ENCODE measurements around the gene KRT40.

Gene KRT40

GRCh38 chr17:40984226-40984625 lies at the start of gene KRT40:
Gene KRT40, minus strand, starts transcription at chr17:40984326. Its CDS starts 53 bp downstream, at chr17:40984273.
- no peak for DNase-seq (ENCODE audit: low read depth)
- no peak for TF ChIP-seq CTCF (conservative IDR thresholded peaks at IDR 0.05; ENCODE audit: low read depth, low read length)
- no peak within 1 kb of the TSS for H3K4me3 ChIP-seq (ENCODE audit: low read length)

GRCh38 chr17:41029633-41030245 lies 45.6 kb upstream of the KRT40 start, which contains the start of gene KRTAP1-4:
Gene KRTAP1-4, minus strand, starts transcription at chr17:41030195. Its CDS starts 117 bp downstream, at chr17:41030078.
- no peak within 1 kb of the TSS for H3K4me3 ChIP-seq (ENCODE audit: low read length)
- TF ChIP-seq CTCF (conservative IDR thresholded peaks at IDR 0.05; ENCODE audit: low read depth, low read length), result no peak
- no peak for DNase-seq (ENCODE audit: low read depth)

GRCh38 chr17:41026715-41027471 lies 42.8 kb upstream of the KRT40 start, which contains the start of gene KRTAP1-5:
Gene KRTAP1-5, minus strand, starts transcription at chr17:41027208. Its CDS starts 53 bp downstream, at chr17:41027155.
- DNase-seq (ENCODE audit: low read depth), result no peak
- no peak within 1 kb of the TSS for H3K4me3 ChIP-seq (ENCODE audit: low read length)
- no peak for TF ChIP-seq CTCF (conservative IDR thresholded peaks at IDR 0.05; ENCODE audit: low read depth, low read length)

- no peak overlapping the region for H3K4me3 ChIP-seq (ENCODE audit: low read length)
- no peak for TF ChIP-seq CTCF (conservative IDR thresholded peaks at IDR 0.05; ENCODE audit: low read depth, low read length)
- DNase-seq (ENCODE audit: low read depth), result no peak
These were observed 40.6 kb upstream of the KRT40 start for GRCh38 chr17:41024697-41025096.

- DNase-seq (ENCODE audit: low read depth), result no peak
- H3K4me3 ChIP-seq (ENCODE audit: low read length), result no peak overlapping the region
- TF ChIP-seq CTCF (conservative IDR thresholded peaks at IDR 0.05; ENCODE audit: low read depth, low read length), result no peak
These were observed 36.2 kb upstream of the KRT40 start for GRCh38 chr17:41020336-41020735.

GRCh38 chr17:41019415-41019814 lies 35.3 kb upstream of the KRT40 start:
- no peak for TF ChIP-seq CTCF (conservative IDR thresholded peaks at IDR 0.05; ENCODE audit: low read depth, low read length)
- no peak for DNase-seq (ENCODE audit: low read depth)
- no peak overlapping the region for H3K4me3 ChIP-seq (ENCODE audit: low read length)

GRCh38 chr17:41018541-41018940 lies 34.4 kb upstream of the KRT40 start:
- no peak for DNase-seq (ENCODE audit: low read depth)
- H3K4me3 ChIP-seq (ENCODE audit: low read length), result no peak overlapping the region
- no peak for TF ChIP-seq CTCF (conservative IDR thresholded peaks at IDR 0.05; ENCODE audit: low read depth, low read length)
